Spinal cord (tissue), 10 donors: ENCODE measurements around the gene TRIM59. TPM values are rescaled to one million over a fixed set of nuclear protein-coding genes. Genes with fewer than 3 reads are reported as not detected.
A peak's percentile ranks its signal among the peaks of the same experiment; 100 is the strongest.

Experiments
- DNase-seq, 6 donors: peaks; one replicate each; pipeline versions ENCODE4 v3.0.0 to v3.0.0-alpha.2; 2013 to 2015; ENCODE audit warnings: low spot score in 6 of 6, low read depth in 4 of 6
- H3K27ac ChIP-seq: one replicate; pipeline ENCODE4 v1.5.1; 2013; ENCODE audit warnings: low read depth, low read length, control low read depth
- H3K27me3 ChIP-seq: one replicate; pipeline ENCODE4 v1.6.1; 2013; ENCODE audit warnings: low read length; ENCODE audit not compliant: control insufficient read depth, insufficient read depth
- H3K36me3 ChIP-seq: one replicate; pipeline ENCODE4 v1.6.1; 2013; ENCODE audit warnings: low read length; ENCODE audit not compliant: control insufficient read depth, insufficient read depth
- H3K4me1 ChIP-seq: one replicate; pipeline ENCODE4 v1.6.1; 2013; ENCODE audit warnings: low read length; ENCODE audit not compliant: control insufficient read depth, insufficient read depth
- H3K4me3 ChIP-seq: one replicate; pipeline ENCODE4 v1.5.1; 2013; ENCODE audit warnings: low read depth, low read length, control low read depth
- H3K9me3 ChIP-seq: one replicate; pipeline ENCODE4 v1.6.1; 2013; ENCODE audit warnings: low read length; ENCODE audit not compliant: control insufficient read depth, insufficient read depth
- WGBS: methylation state at CpG from one replicate; pipeline ENCODE4 v1.1.5; 2013; ENCODE audit warnings: missing lambda C conversion rate; ENCODE audit not compliant: insufficient coverage; 5-methylcytosine and 5-hydroxymethylcytosine counted together
- polyA plus RNA-seq, 2 donors: library from polyadenylated mRNA; unstranded; fragments of 120-200 nt; gene quantifications; one replicate each; pipeline ENCODE4 v1.2.1, GENCODE V29; 2013; ENCODE audit not compliant: insufficient read length in 2 of 2
- total RNA-seq, 2 donors: library from RNA; depleted of rRNA in 1 of 2; stranded (reverse); fragments of 120-200 nt in 1 of 2; fragments of >200 nt in 1 of 2; gene quantifications; one replicate each; pipeline versions ENCODE4 v1.2.3 to v1.2.4, GENCODE V29; 2013 to 2014
- donor health status: healthy.

Gene TRIM59
- total and polyA plus RNA-seq, 4 donors, result 6.9 to 19.0 (median 7.7) TPM

- Histone ChIP-seq H3K4me3 (no peak overlapping the region), H3K27ac (no peak overlapping the region), H3K9me3 (no peaks in the 10 kb centered on the region), H3K27me3 (no peaks in the 10 kb centered on the region), H3K4me1 (no peaks in the 10 kb centered on the region), H3K36me3 (no peaks in the 10 kb centered on the region)
- DNase-seq, result no peak
- 88% methylated on average over 5 of the region's 5 CpGs for WGBS
These were observed 28.2 kb upstream of the TRIM59 start for GRCh38 chr3:160477750-160478149.

- no peak for DNase-seq
- H3K4me3 ChIP-seq, result no peak overlapping the region
- peaks cover 3% of the 10 kb centered on the region for H3K9me3 ChIP-seq
- H3K36me3 ChIP-seq, result no peaks in the 10 kb centered on the region
- no peak overlapping the region for H3K27ac ChIP-seq
- no peaks in the 10 kb centered on the region for H3K27me3 ChIP-seq
- no CpG with 5 or more reads among the region's 2 CpGs for WGBS
- no peaks in the 10 kb centered on the region for H3K4me1 ChIP-seq
These were observed 26.3 kb upstream of the TRIM59 start for GRCh38 chr3:160475884-160476283.

- Histone ChIP-seq H3K4me1 (no peaks in the 10 kb centered on the region), H3K9me3 (peaks cover 3% of the 10 kb centered on the region), H3K27ac (no peak overlapping the region), H3K4me3 (no peak overlapping the region), H3K36me3 (no peaks in the 10 kb centered on the region), H3K27me3 (no peaks in the 10 kb centered on the region)
- WGBS, result no CpG with 5 or more reads among the region's 2 CpGs
- no peak for DNase-seq
These were observed 25.6 kb upstream of the TRIM59 start for GRCh38 chr3:160475153-160475552.

- Histone ChIP-seq H3K4me1 (no peaks in the 10 kb centered on the region), H3K9me3 (peaks cover 5% of the 10 kb centered on the region), H3K27me3 (no peaks in the 10 kb centered on the region), H3K4me3 (no peak overlapping the region), H3K36me3 (no peaks in the 10 kb centered on the region), H3K27ac (no peak overlapping the region)
- DNase-seq, result peak in 1 of 6 donors; percentile 28
These were observed 24.8 kb upstream of the TRIM59 start for GRCh38 chr3:160474416-160474838.

- 92% methylated on average over 1 of the region's 1 CpG for WGBS
- no peak overlapping the region for H3K4me3 ChIP-seq
- no peaks in the 10 kb centered on the region for H3K36me3 ChIP-seq
- H3K9me3 ChIP-seq, result peaks cover 5% of the 10 kb centered on the region
- no peak overlapping the region for H3K27ac ChIP-seq
- no peaks in the 10 kb centered on the region for H3K27me3 ChIP-seq
- no peak for DNase-seq
- H3K4me1 ChIP-seq, result no peaks in the 10 kb centered on the region
These were observed 24.4 kb upstream of the TRIM59 start for GRCh38 chr3:160473978-160474377.

- no peaks in the 10 kb centered on the region for H3K27me3 ChIP-seq
- no peak for DNase-seq
- WGBS, result no CpG with 5 or more reads among the region's 1 CpG
- H3K4me1 ChIP-seq, result no peaks in the 10 kb centered on the region
- H3K27ac ChIP-seq, result no peak overlapping the region
- H3K4me3 ChIP-seq, result no peak overlapping the region
- H3K9me3 ChIP-seq, result peaks cover 5% of the 10 kb centered on the region
- H3K36me3 ChIP-seq, result no peaks in the 10 kb centered on the region
These were observed 23.6 kb upstream of the TRIM59 start for GRCh38 chr3:160473221-160473620.

GRCh38 chr3:160472344-160472743, 22.8 kb upstream of the TRIM59 start:
- H3K4me1 ChIP-seq, result no peaks in the 10 kb centered on the region
- H3K27me3 ChIP-seq, result no peaks in the 10 kb centered on the region
- peaks cover 5% of the 10 kb centered on the region for H3K9me3 ChIP-seq
- H3K4me3 ChIP-seq, result no peak overlapping the region
- no peak for DNase-seq
- no peaks in the 10 kb centered on the region for H3K36me3 ChIP-seq
- WGBS, result no CpG with 5 or more reads among the region's 2 CpGs
- no peak overlapping the region for H3K27ac ChIP-seq

- H3K36me3 ChIP-seq, result no peaks in the 10 kb centered on the region
- H3K9me3 ChIP-seq, result peaks cover 5% of the 10 kb centered on the region
- no peaks in the 10 kb centered on the region for H3K4me1 ChIP-seq
- H3K27me3 ChIP-seq, result no peaks in the 10 kb centered on the region
- 60% methylated on average over 1 of the region's 2 CpGs for WGBS
- DNase-seq, result no peak
- no peak overlapping the region for H3K4me3 ChIP-seq
- H3K27ac ChIP-seq, result no peak overlapping the region
These were observed 22.3 kb upstream of the TRIM59 start for GRCh38 chr3:160471892-160472291.

- Histone ChIP-seq H3K27me3 (no peaks in the 10 kb centered on the region), H3K4me3 (no peak overlapping the region), H3K27ac (no peak overlapping the region), H3K4me1 (no peaks in the 10 kb centered on the region), H3K9me3 (peaks cover 5% of the 10 kb centered on the region), H3K36me3 (no peaks in the 10 kb centered on the region)
- 88% methylated on average over 5 of the region's 5 CpGs for WGBS
- no peak for DNase-seq
These were observed 20.6 kb upstream of the TRIM59 start for GRCh38 chr3:160470181-160470580.

- no peak for DNase-seq
These were observed 15.4 kb upstream of the TRIM59 start for GRCh38 chr3:160464971-160465370.

More at GRCh38 chr3:160464971-160465370, 15.4 kb upstream of the TRIM59 start:
- Histone ChIP-seq H3K4me3 (no peak overlapping the region), H3K9me3 (peaks cover 1% of the 10 kb centered on the region), H3K27me3 (no peaks in the 10 kb centered on the region), H3K4me1 (no peaks in the 10 kb centered on the region), H3K36me3 (no peaks in the 10 kb centered on the region), H3K27ac (no peak overlapping the region)
- WGBS, result no CpG with 5 or more reads among the region's 1 CpG
